Transverse colon (tissue), 4 donors: ENCODE results near the gene YTHDC1.

Experiments used
- CTCF ChIP-seq, 5 experiments: fragments of 200-600 bp in 3 of 5; fragments of 450-650 bp in 2 of 5; sonication (generic) in 3 of 5; IDR thresholded peaks; 1 replicate in 2 of 5; 2 replicates in 3 of 5; pipeline ENCODE4 v1.5.1; 2016 to 2017; ENCODE audit warnings: antibody characterized with exemption in 5 of 5, inconsistent platforms in 3 of 5, mild to moderate bottlenecking in 2 of 5, moderate library complexity in 1 of 5
- POLR2A ChIP-seq: fragments of 450-650 bp; IDR thresholded peaks from one replicate; pipeline ENCODE4 v1.6.1; 2016; ENCODE audit warnings: antibody characterized with exemption, mild to moderate bottlenecking, moderate library complexity
- POLR2AphosphoS5 ChIP-seq, 3 donors: sonication (generic); formaldehyde crosslinking; IDR thresholded peaks; one replicate each; pipeline ENCODE4 v1.6.1; 2016; ENCODE audit warnings: antibody characterized with exemption in 3 of 3

DNA sequence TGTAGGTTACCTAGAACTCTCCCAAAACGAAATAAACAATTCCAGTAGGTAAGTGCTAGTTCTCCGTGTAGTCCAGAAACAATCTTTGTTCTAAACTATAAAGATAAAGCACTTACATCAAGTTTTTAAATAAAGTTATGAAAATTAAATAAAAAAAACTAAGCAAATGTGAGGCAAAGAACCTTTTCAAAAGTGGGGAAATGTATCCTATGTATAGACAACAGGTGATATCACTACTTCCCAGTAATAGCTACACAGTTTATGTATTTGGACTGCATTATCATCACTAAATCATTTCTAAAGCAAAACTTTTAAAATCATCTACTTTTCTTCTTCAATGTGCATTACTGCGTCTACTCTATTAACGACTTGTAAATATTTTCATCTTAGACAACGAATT is 2.0 kb downstream of the YTHDC1 start:
- TF ChIP-seq CTCF (IDR thresholded peaks at IDR 0.05), result no peak
- TF ChIP-seq POLR2AphosphoS5 (IDR thresholded peaks at IDR 0.05), result no peak
- TF ChIP-seq POLR2A, result no peak
